ENCODE results near the gene WFIKKN1.

GRCh38 chr16:589658-590187 is 41.1 kb upstream of the WFIKKN1 start, which contains the start of gene RAB40C:
- no peak for TF ChIP-seq EZH2 (IDR thresholded peaks at IDR 0.05; ENCODE audit: insufficient read depth, low read length)
- TF ChIP-seq, protein P1, sequence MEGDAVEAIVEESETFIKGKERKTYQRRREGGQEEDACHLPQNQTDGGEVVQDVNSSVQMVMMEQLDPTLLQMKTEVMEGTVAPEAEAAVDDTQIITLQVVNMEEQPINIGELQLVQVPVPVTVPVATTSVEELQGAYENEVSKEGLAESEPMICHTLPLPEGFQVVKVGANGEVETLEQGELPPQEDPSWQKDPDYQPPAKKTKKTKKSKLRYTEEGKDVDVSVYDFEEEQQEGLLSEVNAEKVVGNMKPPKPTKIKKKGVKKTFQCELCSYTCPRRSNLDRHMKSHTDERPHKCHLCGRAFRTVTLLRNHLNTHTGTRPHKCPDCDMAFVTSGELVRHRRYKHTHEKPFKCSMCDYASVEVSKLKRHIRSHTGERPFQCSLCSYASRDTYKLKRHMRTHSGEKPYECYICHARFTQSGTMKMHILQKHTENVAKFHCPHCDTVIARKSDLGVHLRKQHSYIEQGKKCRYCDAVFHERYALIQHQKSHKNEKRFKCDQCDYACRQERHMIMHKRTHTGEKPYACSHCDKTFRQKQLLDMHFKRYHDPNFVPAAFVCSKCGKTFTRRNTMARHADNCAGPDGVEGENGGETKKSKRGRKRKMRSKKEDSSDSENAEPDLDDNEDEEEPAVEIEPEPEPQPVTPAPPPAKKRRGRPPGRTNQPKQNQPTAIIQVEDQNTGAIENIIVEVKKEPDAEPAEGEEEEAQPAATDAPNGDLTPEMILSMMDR (IDR thresholded peaks at IDR 0.05; ENCODE audit: insufficient read depth, low read depth, low read length): no peak
